HepG2 (cell line): Measurements from ENCODE around the gene NDUFS6. TPM values are rescaled to one million over a fixed set of nuclear protein-coding genes. Genes with fewer than 3 reads are reported as not detected.

Experiments used
- ATAC-seq: fragments of 200-7000 bp; cut with Tn5 transposase; 3 replicates; pipeline ENCODE4 v1.9.1; 2020; ENCODE audit warnings: mild to moderate bottlenecking, moderate library complexity
- BruUV-seq: library from RNA; stranded (reverse); fragments of 400-500 nt; replicated peaks from 2 replicates; lab custom pipeline; 2021; lab: Mats Ljungman, UMichigan
- CTCF ChIA-PET: fragments of 300-600 bp; formaldehyde crosslinking; extraction: SDS; loops from one replicate; lab custom pipeline; 2021; ENCODE audit warnings: low total read pairs, inconsistent platforms, low intra/inter-chr PET ratio; lab: Yijun Ruan, JAX
- POLR2A ChIA-PET: fragments of 350-600 bp; sonication (Branson Sonifier 250); formaldehyde crosslinking; loops from one replicate; lab custom pipeline; 2020; ENCODE audit warnings: antibody characterized with exemption, inconsistent platforms; lab: Yijun Ruan, JAX
- DNase-seq: peaks from one replicate; pipeline ENCODE4 v3.0.0-alpha.2; 2015; ENCODE audit warnings: low spot score
- FAIRE-seq: peaks from 3 replicates; lab custom pipeline; 2011; peaks lifted over from hg19 to GRCh38; lab: Jason Lieb, UNC
- H2AFZ ChIP-seq: one replicate; pipeline ENCODE4 v1.6.1; 2011; ENCODE audit warnings: low read length, inconsistent platforms
- H3K27ac ChIP-seq: fragments of 300-600 bp; 3 replicates; pipeline ENCODE4 v1.8.0; 2011; ENCODE audit warnings: mixed run types, mild to moderate bottlenecking, mixed read lengths, low read length, inconsistent platforms; ENCODE audit not compliant: insufficient read depth; ENCODE audit errors: extremely low read length
- H3K27me3 ChIP-seq, 2 experiments: fragments of 200-600 bp in 1 of 2; 2 replicates in 1 of 2; 3 replicates in 1 of 2; pipeline versions ENCODE4 v1.6.0 to v1.8.0; 2011; ENCODE audit warnings: low read length in 2 of 2, mild to moderate bottlenecking in 2 of 2, moderate library complexity in 2 of 2, inconsistent platforms in 1 of 2; ENCODE audit not compliant: insufficient read depth in 2 of 2, control insufficient read depth in 1 of 2
- H3K36me3 ChIP-seq, 2 experiments: fragments of 200-600 bp in 1 of 2; replicated peaks in 1 of 2; 2 replicates in 1 of 2; 3 replicates in 1 of 2; pipeline versions ENCODE4 v1.5.1 to v1.8.0; 2011; ENCODE audit warnings: low read length in 2 of 2, inconsistent platforms in 1 of 2; ENCODE audit not compliant: insufficient read depth in 2 of 2, control insufficient read depth in 1 of 2
- H3K4me1 ChIP-seq: 2 replicates; pipeline ENCODE4 v1.5.1; 2012; ENCODE audit warnings: low read length, inconsistent platforms; ENCODE audit not compliant: insufficient read depth
- H3K4me2 ChIP-seq: 2 replicates; pipeline ENCODE4 v1.6.0; 2011; ENCODE audit warnings: low read depth, low read length, inconsistent platforms
- H3K4me3 ChIP-seq, 3 experiments: fragments of 200-600 bp in 1 of 3; sonication (generic), shearing (Covaris generic) in 1 of 3; replicated peaks in 1 of 3; 2 replicates each; pipeline ENCODE4 v1.5.1; 2011 to 2016; ENCODE audit warnings: low read length in 3 of 3, inconsistent platforms in 2 of 3, low read depth in 2 of 3, mild to moderate bottlenecking in 2 of 3, control low read depth in 1 of 3, mixed read lengths in 1 of 3; ENCODE audit not compliant: insufficient read depth in 1 of 3
- H3K79me2 ChIP-seq: one replicate; pipeline ENCODE4 v1.6.1; 2011; ENCODE audit warnings: low read length, inconsistent platforms; ENCODE audit not compliant: insufficient read depth
- H3K9ac ChIP-seq: 2 replicates; pipeline ENCODE4 v1.6.0; 2011; ENCODE audit warnings: mild to moderate bottlenecking, low read depth, low read length, inconsistent platforms; ENCODE audit not compliant: insufficient read depth
- H3K9me3 ChIP-seq: 2 replicates; pipeline ENCODE4 v1.5.1; 2012; ENCODE audit warnings: mild to moderate bottlenecking, low read length
- H4K20me1 ChIP-seq: 2 replicates; pipeline ENCODE4 v1.6.0; 2011; ENCODE audit warnings: inconsistent platforms, mild to moderate bottlenecking, low read length, moderate library complexity; ENCODE audit not compliant: insufficient read depth
- AKAP8 ChIP-seq: sonication (generic); formaldehyde crosslinking; IDR thresholded peaks from 2 replicates; pipeline ENCODE4 v1.5.1; 2020; ENCODE audit warnings: mild to moderate bottlenecking, missing genetic modification reagents
- E2F1 ChIP-seq: sonication (generic); formaldehyde crosslinking; IDR thresholded peaks from 2 replicates; pipeline ENCODE4 v1.5.0; 2020; ENCODE audit warnings: missing genetic modification reagents
- MXD1 ChIP-seq: sonication (generic); formaldehyde crosslinking; IDR thresholded peaks from 2 replicates; pipeline ENCODE4 v1.4.0; 2020; ENCODE audit warnings: mild to moderate bottlenecking, missing genetic modification reagents
- PBX2 ChIP-seq: IDR thresholded peaks from 2 replicates; pipeline ENCODE4 v1.6.1; 2016; ENCODE audit warnings: control low read depth
- RERE ChIP-seq: IDR thresholded peaks from 2 replicates; pipeline ENCODE4 v1.6.1; 2016; ENCODE audit warnings: low read depth, missing genetic modification reagents, missing compliant biosample characterization
- ZNF160 ChIP-seq: sonication (generic); formaldehyde crosslinking; IDR thresholded peaks from 2 replicates; pipeline ENCODE4 v1.8.0; 2022; ENCODE audit warnings: mild to moderate bottlenecking, inconsistent platforms, missing genetic modification reagents
- ZNF232 ChIP-seq: sonication (generic); formaldehyde crosslinking; IDR thresholded peaks from 2 replicates; pipeline ENCODE4 v1.4.0; 2020; ENCODE audit warnings: missing genetic modification reagents, borderline replicate concordance
- ZNF431 ChIP-seq: sonication (generic); formaldehyde crosslinking; IDR thresholded peaks from 2 replicates; pipeline ENCODE4 v1.9.0; 2022; ENCODE audit warnings: missing genetic modification reagents, low read depth, mild to moderate bottlenecking, borderline replicate concordance
- WGBS: methylation state at CpG from one replicate; pipeline ENCODE4 v1.1.6; 2017; ENCODE audit warnings: low lambda C conversion rate; 5-methylcytosine and 5-hydroxymethylcytosine counted together
- in situ Hi-C: cut with HindIII; loops from 2 replicates; pipeline ENCODE4 v1.10.0; 2017; ENCODE audit warnings: low pct_unique_long_range_greater_than_20kb; ENCODE audit not compliant: extremely low pct_ligation_motif_present
- intact Hi-C: fragments of 100-400 bp; cut with micrococcal nuclease; formaldehyde crosslinking; loops from one replicate; pipeline ENCODE4 v1.10.0; 2022; ENCODE audit not compliant: unreplicated experiment
- polyA plus RNA-seq, 8 experiments: library from polyadenylated mRNA; depleted of rRNA in 3 of 8; stranded (reverse) in 7 of 8; unstranded in 1 of 8; fragments of >200 nt; fragmentation: Illumina TruSeq in 4 of 8; extraction: Trizol in 4 of 8; gene quantifications; 2 replicates each; pipeline versions ENCODE4 v1.2.1 to v1.2.3, GENCODE V29; 2011 to 2016; ENCODE audit warnings: low read depth in 4 of 8, missing spikeins in 1 of 8, mixed read lengths in 1 of 8; ENCODE audit not compliant: insufficient read depth in 1 of 8
- total RNA-seq, 5 experiments: library from RNA; depleted of rRNA; stranded (reverse); fragments of >200 nt; fragmentation: Illumina TruSeq; extraction: Trizol; gene quantifications; 2 replicates each; pipeline ENCODE4 v1.2.3, GENCODE V29; 2016; ENCODE audit warnings: low read depth in 1 of 5

The NDUFS6 gene
- total and polyA plus RNA-seq, 2 of the 13 experiments (the other 11 are each of a cell fraction or from before 2014, with no cell fraction given): 23.7 to 50.4 TPM

- no peak overlapping the region for H3K4me2 ChIP-seq
- intact Hi-C loops (loop anchor here (1.0 to 5.0 kb wide), 2 partner anchors 274 to 388 kb away; no protein-coding TSS in a partner anchor), in situ Hi-C loops (loop anchor here (10.0 kb wide), 1 partner anchor 251 kb away; no protein-coding TSS in a partner anchor)
- no peaks in the 10 kb centered on the region for H3K9me3 ChIP-seq
- H3K9ac ChIP-seq: no peak overlapping the region
- H3K79me2 ChIP-seq: no peaks in the 10 kb centered on the region
- H3K36me3 ChIP-seq: no peaks in the 10 kb centered on the region
- no peak overlapping the region for H3K27ac ChIP-seq
- DNase-seq (no peak), FAIRE-seq (no peak), ATAC-seq (no peak)
- no peaks in the 10 kb centered on the region for H3K4me1 ChIP-seq
- ChIA-PET CTCF (interaction anchor here (1.4 kb wide), 2 partner anchors 274 to 387 kb away, joined by 4 to 9 read pairs; no protein-coding TSS in a partner anchor), POLR2A (no interaction called here)
- H2AFZ ChIP-seq: no peak overlapping the region
- no TSS peak for BruUV-seq
- WGBS: 52% methylated on average over 30 of the region's 32 CpGs
- no peak overlapping the region for H3K4me3 ChIP-seq
- 0 out of 2 replicates have a peak, but pooled peaks cover 2% of the 10 kb centered on the region for H4K20me1 ChIP-seq
- H3K27me3 ChIP-seq: peaks cover 13 to 77% of the 10 kb centered on the region in 2 experiments
- TF ChIP-seq AKAP8 (CRISPR knock-in tag) (no peak), ZNF431 (no peak), MXD1 (CRISPR knock-in tag) (no peak), E2F1 (CRISPR knock-in tag) (no peak)
Observed at GRCh38 chr5:1763960-1764605, 37.1 kb upstream of the NDUFS6 start.

GRCh38 chr5:1764606-1764960 lies 36.6 kb upstream of the NDUFS6 start:
- no peaks in the 10 kb centered on the region for H3K9me3 ChIP-seq
- H3K27ac ChIP-seq: no peak overlapping the region
- H3K9ac ChIP-seq: no peak overlapping the region
- ChIA-PET POLR2A (no interaction called here), CTCF (interaction anchor here (1.4 kb wide), 1 partner anchor 274 kb away, joined by 9 read pairs; no protein-coding TSS in a partner anchor)
- H3K4me2 ChIP-seq: no peak overlapping the region
- ATAC-seq (no peak), DNase-seq (no peak), FAIRE-seq (no peak)
- in situ Hi-C loops (loop anchor here (10.0 kb wide), 1 partner anchor 250 kb away; no protein-coding TSS in a partner anchor), intact Hi-C loops (loop anchor here (5.0 kb wide), 1 partner anchor 388 kb away; no protein-coding TSS in a partner anchor)
- H3K27me3 ChIP-seq: peaks cover 13 to 78% of the 10 kb centered on the region in 2 experiments
- H3K4me3 ChIP-seq: no peak overlapping the region
- H2AFZ ChIP-seq: no peak overlapping the region
- H3K4me1 ChIP-seq: no peaks in the 10 kb centered on the region
- WGBS: 40% methylated on average over 11 of the region's 11 CpGs
- no TSS peak for BruUV-seq
- no peaks in the 10 kb centered on the region for H3K79me2 ChIP-seq
- no peaks in the 10 kb centered on the region for H3K36me3 ChIP-seq
- 0 out of 2 replicates have a peak, but pooled peaks cover 2% of the 10 kb centered on the region for H4K20me1 ChIP-seq
- TF ChIP-seq RERE (CRISPR knock-in tag) (no peak), ZNF232 (CRISPR knock-in tag) (no peak), PBX2 (CRISPR knock-in tag) (no peak), ZNF160 (no peak)
